Activated gamma-delta T cell (primary cell): ENCODE results near the gene SYS1.

Experiments used
- DNase-seq: peaks from one replicate; lab custom pipeline; 2025; lab: John Stamatoyannopoulos, UW

SYS1 gene

DNA sequence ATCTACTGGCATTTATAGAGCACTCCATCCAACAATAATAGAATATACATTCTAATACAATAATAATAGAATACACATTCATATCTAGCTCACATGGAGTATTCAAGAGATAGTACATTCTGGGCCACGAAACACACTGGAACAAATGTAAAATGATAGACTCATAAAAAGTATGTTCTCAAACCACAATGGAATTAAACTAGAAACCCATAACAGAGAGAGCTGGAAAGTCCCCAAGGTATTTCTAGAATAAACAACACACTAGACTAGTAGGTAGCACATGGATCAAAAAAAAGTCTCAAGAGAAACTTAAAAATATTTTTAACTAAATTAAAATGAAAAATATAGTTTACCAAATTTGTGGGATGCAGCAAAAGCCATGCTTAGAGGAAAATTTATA, 24.3 kb downstream of the SYS1 start:
- DNase-seq: no peak

- DNase-seq: no peak
These were observed 28.0 kb downstream of the SYS1 start for GRCh38 chr20:45390931-45391330.

- no peak for DNase-seq
These were observed 28.6 kb downstream of the SYS1 start for GRCh38 chr20:45391559-45391958.

DNA sequence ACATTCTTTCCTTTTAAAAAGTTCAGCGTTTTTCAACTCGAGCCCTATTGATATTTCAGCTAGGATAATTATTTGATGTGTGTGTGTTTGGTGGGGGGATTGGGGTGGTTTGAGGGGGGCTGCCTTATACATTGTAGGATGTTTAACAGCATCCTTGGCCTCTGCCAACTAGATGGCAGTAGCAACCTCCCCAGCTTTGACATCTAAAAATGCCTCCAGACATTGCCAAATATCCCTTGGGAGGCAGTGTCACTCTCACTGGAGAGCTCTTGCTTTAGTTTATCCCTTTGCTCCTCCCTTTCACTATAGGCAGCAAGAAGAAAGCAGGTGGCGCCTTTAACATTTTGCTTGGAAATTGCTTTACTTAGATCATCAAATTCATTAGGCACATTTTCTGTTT, 29.8 kb downstream of the SYS1 start:
- DNase-seq: no peak

DNA sequence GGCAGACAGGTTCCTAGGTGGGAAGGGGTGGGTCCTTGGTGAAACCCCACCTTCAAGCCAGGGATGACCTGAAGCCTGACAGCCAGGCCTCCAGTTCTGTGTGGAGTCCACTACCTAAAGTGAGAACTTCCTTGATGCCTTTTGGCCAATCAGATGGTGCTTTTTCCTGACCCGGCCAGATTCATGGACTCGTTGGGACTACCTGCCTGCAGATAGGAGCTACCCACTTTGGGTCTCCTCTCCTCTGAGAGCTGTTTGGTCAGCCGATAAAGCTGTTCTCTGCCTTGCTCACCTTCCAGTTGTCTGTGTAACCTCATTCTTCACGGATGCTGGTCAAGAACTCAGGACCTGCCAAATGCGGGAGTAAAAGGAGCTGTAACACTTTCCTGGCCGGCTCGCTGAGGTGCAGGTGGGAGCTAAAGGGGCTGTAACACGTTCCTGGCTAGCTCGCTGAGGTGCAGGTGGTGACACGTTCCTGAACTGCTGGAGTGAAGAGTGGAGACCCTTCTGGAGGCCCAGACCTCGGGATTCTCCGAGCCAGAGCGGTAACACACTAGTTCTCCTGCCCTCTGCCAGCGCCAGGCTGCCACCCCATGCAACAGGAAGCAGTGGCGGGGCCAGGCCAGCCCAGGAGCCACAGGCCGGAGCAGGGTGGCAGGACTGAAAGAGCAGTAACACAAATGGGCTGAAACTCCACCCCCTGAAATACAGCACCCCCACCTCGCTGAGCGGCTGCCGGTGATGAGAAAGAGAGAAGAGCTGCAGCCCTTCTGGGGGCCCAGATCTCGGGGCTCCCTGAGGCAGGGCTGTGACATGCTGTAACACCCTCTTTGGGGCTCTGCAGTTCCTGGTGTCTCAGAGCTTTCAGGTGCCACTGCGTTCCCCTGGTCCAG, 31.5 kb downstream of the SYS1 start:
- no peak for DNase-seq

DNA sequence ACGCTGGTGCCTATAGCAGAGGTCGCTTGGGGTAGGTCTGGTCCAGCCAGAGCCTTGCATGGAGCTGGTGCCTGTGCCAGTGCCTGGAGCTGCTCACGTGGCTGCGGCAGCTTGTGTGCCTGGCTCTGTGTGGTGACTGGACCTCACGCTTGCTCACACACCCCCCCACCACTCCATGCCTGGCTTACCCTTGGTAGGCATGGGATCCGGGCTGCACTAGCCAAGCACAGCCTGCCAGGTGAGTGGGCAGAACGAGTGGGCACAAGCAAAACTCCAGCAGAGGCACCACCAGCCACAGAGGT, 32.1 kb downstream of the SYS1 start:
- no peak for DNase-seq

DNA sequence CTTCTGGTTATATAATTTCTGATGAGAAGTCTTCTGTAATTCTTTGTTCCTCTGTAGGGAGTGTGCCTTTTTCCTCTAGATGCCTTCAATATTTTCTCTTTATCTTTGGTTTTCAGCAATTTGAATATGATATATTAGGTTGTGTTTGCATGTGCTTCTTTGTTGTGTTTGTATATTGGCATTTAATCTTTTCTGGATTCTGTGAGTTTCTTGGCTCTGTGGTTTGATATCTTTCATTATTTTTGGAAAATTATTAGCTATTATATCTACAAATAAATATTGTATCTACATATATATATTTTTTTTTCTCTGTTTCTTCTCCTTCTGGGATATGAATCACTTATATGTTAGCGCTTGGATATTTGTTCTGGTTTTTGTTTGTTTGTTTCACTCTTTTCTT, 36.1 kb downstream of the SYS1 start:
- DNase-seq: no peak

DNA sequence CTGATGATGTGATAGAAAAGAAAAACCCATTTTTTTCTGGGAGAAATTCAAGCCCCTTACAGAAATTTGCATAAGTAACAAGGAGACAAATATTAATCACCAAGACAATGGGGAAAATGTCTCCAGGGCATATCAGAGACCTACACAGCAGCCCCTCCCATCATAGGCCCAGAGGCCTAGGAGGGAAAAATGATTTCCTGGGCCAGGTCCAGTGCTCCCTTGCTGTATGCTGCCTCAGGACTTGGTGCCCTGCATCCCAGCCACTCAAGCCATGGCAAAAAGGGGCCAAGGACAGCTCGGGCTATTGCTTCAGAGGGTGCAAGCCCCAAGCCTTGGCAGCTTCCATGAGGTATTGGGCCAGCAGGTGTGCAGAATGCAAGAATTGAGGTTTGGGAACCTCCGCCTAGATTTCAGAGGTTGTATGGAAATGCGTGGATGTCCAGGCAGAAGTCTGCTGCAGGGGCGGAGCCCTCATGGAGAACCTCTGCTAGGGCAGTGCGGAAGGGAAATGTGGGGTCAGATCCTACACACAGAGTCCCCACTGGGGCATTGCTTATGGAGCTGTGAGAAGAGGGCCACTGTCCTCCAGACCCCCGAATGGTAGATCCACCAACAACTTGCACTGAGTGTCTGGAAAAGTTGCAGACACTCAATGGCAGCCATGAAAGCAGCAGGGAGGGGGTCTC, 37.5 kb downstream of the SYS1 start:
- DNase-seq: no peak

- no peak for DNase-seq
These were observed 40.0 kb downstream of the SYS1 start for GRCh38 chr20:45402946-45403345.

DNA sequence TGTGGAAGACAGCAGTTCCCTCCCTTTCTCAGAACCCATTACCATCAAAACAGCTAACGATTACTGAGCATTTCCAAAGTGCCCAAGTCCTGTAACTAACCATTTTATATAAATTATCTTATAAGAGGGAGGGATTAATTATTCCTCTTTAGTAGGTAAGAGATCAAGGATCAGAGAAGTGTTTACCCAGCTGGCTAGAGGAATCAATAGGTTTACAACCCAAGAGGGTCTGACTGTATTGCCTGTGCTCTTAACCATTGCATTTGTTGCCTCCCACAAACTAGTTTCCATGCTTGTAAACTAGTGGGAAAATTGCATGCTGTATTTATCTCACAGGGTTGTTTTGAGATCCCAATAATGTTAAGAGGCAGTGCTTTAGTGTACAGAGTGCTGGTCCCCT, 41.5 kb downstream of the SYS1 start:
- no peak for DNase-seq

- DNase-seq: no peak
These were observed 42.8 kb downstream of the SYS1 start for GRCh38 chr20:45405571-45406259.

DNA sequence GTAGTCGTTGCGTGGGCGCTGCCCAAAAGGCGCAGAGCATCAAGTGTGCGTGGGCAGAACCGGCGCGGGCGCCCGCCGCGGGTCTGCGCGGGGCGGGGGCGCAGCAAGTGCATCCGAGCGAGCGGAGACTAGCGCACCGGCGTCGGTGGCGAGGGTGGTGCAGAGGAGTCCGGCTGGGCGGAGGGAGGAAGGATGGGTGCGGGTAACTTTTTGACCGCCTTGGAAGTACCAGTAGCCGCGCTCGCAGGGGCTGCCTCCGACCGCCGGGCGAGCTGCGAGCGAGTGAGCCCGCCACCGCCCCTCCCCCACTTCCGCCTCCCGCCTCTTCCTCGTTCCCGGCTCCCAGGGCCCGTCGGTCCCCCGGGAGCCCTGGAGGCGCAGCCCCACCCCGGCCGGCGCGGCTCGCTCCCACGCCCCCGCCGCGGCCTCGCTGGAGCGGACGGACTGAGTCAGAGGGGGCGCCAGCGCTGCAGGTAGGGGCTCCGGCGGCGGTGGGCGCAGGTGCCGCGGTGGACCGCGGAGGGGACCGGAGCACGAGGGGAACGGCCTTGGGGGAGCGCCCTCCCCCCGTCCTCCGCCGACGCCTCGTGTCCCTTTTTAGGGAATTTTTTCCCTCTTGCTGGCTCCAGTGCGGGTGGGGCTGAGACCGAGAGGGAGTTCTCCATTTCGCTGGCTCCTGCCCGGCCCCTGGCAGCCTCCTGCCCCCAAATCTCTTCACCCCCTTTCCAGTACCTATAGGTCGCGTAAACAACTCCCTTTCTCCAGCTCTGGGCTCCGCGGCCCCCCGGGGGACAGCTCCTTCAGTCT, 43.5 kb downstream of the SYS1 start:
- peak; percentile 34 for DNase-seq

DNA sequence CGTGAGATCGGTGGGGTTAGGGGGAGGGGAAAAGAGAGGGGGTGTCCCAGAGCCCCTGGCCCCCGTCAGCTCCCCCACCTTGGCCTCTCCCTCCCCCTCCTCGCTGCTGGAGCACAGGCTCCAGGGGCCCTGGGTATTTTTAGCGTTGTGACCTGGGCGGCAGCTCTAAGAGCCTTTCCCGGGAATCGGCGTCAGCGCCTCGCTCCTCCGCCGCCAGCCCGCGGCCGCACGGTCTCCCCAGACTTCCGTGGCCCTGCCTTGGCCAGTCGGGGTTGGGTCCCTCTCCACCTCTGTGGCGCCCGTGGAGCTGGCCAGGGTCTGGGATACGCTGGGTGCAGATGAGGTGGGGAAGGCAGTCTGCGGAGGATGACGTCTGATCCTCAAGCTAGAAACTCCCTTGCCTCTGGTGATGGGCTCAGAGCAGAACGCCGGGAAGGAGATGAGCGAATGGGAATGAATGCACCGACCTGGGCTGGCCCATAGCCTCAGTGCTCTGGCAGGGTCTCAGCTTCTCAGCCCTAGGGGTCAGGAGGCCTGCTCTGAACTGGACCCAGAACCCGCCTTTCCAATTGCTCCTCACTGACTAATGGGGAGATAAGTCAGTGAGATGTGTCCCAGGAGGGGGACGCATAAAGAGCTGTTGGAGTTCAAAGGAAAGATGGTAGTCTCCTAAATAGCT, 44.2 kb downstream of the SYS1 start:
- no peak for DNase-seq

GRCh38 chr20:45407783-45408645, 45.1 kb downstream of the SYS1 start, which contains the start of gene DBNDD2:
TSS of gene DBNDD2 (plus strand) at chr20:45408289. CDS start at chr20:45408468, 179 bp downstream.
- DNase-seq: no peak

GRCh38 chr20:45408646-45409213, 45.8 kb downstream of the SYS1 start:
- DNase-seq: no peak

DNA sequence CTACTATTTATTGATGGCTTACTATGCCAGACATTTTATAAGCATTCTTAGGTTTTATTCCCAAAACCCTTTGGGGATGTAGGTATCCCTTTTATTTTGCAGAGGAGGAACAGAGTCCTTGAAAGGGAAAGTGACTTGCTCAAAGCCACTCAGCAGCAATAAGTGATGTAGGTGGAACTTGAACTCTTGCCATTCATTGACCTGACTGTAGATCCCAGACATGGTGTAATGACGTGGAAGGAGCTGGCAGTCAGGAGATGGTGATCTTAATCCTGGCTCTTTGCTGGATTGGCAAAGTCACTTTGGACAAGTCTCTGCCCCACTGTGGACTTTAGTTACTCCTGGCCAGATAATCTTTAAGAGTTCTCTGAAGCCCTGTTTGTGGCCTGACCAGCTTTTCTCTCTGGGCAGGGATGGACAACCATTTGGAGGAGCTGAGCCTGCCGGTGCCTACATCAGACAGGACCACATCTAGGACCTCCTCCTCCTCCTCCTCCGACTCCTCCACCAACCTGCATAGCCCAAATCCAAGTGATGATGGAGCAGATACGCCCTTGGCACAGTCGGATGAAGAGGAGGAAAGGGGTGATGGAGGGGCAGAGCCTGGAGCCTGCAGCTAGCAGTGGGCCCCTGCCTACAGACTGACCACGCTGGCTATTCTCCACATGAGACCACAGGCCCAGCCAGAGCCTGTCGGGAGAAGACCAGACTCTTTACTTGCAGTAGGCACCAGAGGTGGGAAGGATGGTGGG, 46.7 kb downstream of the SYS1 start:
- no peak for DNase-seq

- no peak for DNase-seq
These were observed 47.9 kb downstream of the SYS1 start for GRCh38 chr20:45410887-45411286.

DNA sequence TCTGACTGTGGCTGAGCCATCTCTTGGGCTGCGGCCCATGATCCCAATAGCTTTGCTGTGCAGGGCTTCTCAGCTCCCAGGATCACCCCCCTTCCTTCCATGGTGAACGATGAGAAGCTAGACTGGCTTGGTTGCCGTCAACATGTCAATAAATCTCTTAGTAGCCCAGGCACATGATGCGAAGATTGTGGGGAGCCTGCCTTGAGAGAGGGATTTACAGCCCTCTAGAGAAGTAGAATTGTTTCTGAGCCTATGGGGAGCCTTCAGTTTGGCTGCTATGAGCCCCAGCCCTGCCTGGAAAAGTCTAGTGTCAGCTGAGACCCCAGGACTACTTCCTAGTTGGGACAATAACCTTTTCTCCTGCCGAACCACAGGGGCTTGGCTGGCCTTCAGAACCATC, 49.7 kb downstream of the SYS1 start:
- no peak for DNase-seq

DNA sequence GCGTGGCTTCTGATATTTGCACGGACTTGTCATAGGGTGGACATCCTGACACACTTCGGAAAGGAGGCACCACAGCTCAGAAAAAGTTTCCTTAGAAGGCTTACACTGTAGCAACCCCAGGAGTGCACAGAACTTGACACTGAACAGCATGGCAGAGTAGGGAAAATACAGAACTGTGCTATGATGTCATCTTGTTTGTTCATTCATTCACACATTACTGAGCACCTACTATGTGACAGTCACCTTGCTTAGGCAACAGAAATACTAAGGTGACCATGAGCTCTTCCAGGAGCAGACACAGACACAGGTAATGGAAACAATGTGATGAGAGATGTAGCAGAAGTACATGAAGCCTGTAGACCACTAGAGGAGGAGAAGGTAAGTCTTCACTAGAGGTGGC, 50.5 kb downstream of the SYS1 start:
- DNase-seq: no peak
